Esophagus squamous epithelium (tissue), 5 donors: Measurements from ENCODE around the gene EPHA4. TPM values are rescaled to one million over a fixed set of nuclear protein-coding genes. Genes with fewer than 3 reads are reported as not detected.
"Not testable (repeated sequence)": the region's sequence is repeated elsewhere in the genome, so short reads cannot be mapped to it uniquely, and the experiment has no call there.

Experiments
- DNase-seq: peaks from one replicate; lab custom pipeline; 2025; lab: John Stamatoyannopoulos, UW
- H3K27ac ChIP-seq, 4 donors: fragments of 200-600 bp; sonication (generic); one replicate each; pipeline ENCODE4 v1.5.1; 2016 to 2019; ENCODE audit warnings: mild to moderate bottlenecking in 1 of 4
- H3K27me3 ChIP-seq, 4 donors: fragments of 200-600 bp; sonication (generic); 1 replicate in 3 of 4; 2 replicates in 1 of 4; pipeline versions ENCODE4 v1.5.1 to v1.6.0; 2017 to 2021; ENCODE audit warnings: antibody characterized with exemption in 1 of 4
- H3K36me3 ChIP-seq, 3 donors: fragments of 200-600 bp; sonication (generic); one replicate each; pipeline ENCODE4 v1.5.1; 2016 to 2019
- H3K4me1 ChIP-seq, 3 donors: fragments of 200-600 bp; sonication (generic); one replicate each; pipeline ENCODE4 v1.5.1; 2017 to 2019
- H3K4me3 ChIP-seq, 4 donors: fragments of 200-600 bp; sonication (generic); 1 replicate in 3 of 4; 2 replicates in 1 of 4; pipeline ENCODE4 v1.5.1; 2016 to 2019; ENCODE audit warnings: mild to moderate bottlenecking in 2 of 4, moderate library complexity in 1 of 4
- H3K9me3 ChIP-seq, 3 donors: fragments of 200-600 bp; sonication (generic); one replicate each; pipeline ENCODE4 v1.5.1; 2016 to 2019
- POLR2A ChIP-seq, 4 donors: fragments of 450-650 bp; IDR thresholded peaks; one replicate each; pipeline ENCODE4 v1.6.1; 2017; ENCODE audit warnings: antibody characterized with exemption in 4 of 4, mild to moderate bottlenecking in 4 of 4, moderate library complexity in 3 of 4
- WGBS, 2 donors: methylation state at CpG; one replicate each; pipeline ENCODE4 v1.1.5; 2018; 5-methylcytosine and 5-hydroxymethylcytosine counted together
- intact Hi-C: fragments of 100-400 bp; cut with DNase I; formaldehyde crosslinking; loops from one replicate; pipeline ENCODE4 v1.15.0; 2022
- total RNA-seq, 4 donors: library from RNA; depleted of rRNA; stranded (reverse); fragments of >200 nt; gene quantifications; one replicate each; pipeline ENCODE4 v1.1.0, GENCODE V29; 2016
- TF ChIP-seq, protein P1 (sequence below), 6 experiments: fragments of 450-650 bp in 4 of 6; fragments of 200-600 bp in 2 of 6; sonication (generic) in 2 of 6; IDR thresholded peaks; one replicate each; pipeline ENCODE4 v1.5.1; 2016 to 2019; ENCODE audit warnings: antibody characterized with exemption in 6 of 6, mild to moderate bottlenecking in 4 of 6, moderate library complexity in 4 of 6
- donor health status: DM: yes; HTN: yes; CAD: no.

The EPHA4 gene
- total RNA-seq, 4 donors from 2014 or later, result 5.9 to 30.3 (median 25.2) TPM

DNA sequence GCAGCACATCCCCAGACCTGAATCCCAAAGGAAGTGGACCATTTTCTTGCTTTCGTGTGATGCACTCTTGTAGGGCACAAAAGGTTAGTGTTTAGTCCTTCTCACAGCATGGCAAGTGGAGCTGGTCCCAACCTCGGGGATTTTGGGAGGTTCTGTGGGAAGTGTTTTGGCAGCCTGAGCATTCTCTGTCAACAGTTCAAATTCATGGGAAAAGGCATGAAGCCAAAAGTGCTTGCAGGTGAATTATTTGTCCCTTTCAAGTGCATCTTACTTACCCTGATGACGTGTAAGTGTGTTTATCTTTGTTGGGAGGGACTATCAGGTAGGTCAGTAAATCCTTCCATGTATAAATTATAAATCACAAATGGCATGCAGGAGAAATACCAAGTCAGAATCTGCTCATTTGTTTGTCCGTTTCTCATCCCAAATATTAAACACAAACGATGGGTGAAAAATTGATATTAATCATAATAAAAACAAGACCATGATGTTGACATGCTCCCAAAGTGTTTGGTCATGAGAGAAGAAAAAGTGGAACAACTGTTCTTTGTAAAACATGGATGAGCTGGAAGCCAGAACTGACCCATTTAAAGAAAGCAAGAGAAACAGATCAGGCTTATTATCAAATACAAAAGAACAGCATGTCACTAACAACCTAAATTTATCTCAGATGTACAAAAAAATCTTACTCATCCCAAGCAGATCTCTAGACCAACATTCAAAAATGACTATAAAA is 57.6 kb downstream of the EPHA4 start:
- intact Hi-C loops, result no loop called here

DNA sequence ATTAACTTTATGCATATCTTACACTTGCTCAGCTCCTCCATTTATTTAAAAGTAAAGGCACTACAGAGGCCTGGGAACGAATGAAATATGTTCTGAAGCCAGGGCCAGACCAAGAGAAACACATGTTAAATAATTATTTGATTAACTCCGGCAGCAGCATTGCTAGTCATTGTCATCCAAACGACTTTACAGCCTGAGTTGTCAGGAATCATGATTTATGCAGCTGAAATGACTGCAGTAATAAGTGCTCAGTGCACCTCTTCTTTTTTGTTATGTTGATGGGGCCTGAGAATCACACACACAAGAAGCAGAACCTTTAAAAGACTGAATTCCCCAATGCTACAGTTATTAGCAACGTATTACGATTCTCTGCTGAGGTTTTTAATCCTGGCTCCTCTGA is 58.9 kb downstream of the EPHA4 start:
- Histone ChIP-seq H3K4me1 (peaks cover 0 to 11% (median 0%) of the 10 kb centered on the region in 3 donors), H3K27me3 (no peaks in the 10 kb centered on the region), H3K4me3 (no peak overlapping the region), H3K27ac (no peak overlapping the region), H3K36me3 (no peaks in the 10 kb centered on the region), H3K9me3 (no peaks in the 10 kb centered on the region)
- 69 to 73% methylated on average over 5 of the region's 5 CpGs for WGBS, 2 donors
- no peak for DNase-seq
- intact Hi-C loops, result no loop called here
- no peak for TF ChIP-seq POLR2A (IDR thresholded peaks at IDR 0.05)
- TF ChIP-seq, protein P1, sequence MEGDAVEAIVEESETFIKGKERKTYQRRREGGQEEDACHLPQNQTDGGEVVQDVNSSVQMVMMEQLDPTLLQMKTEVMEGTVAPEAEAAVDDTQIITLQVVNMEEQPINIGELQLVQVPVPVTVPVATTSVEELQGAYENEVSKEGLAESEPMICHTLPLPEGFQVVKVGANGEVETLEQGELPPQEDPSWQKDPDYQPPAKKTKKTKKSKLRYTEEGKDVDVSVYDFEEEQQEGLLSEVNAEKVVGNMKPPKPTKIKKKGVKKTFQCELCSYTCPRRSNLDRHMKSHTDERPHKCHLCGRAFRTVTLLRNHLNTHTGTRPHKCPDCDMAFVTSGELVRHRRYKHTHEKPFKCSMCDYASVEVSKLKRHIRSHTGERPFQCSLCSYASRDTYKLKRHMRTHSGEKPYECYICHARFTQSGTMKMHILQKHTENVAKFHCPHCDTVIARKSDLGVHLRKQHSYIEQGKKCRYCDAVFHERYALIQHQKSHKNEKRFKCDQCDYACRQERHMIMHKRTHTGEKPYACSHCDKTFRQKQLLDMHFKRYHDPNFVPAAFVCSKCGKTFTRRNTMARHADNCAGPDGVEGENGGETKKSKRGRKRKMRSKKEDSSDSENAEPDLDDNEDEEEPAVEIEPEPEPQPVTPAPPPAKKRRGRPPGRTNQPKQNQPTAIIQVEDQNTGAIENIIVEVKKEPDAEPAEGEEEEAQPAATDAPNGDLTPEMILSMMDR (IDR thresholded peaks at IDR 0.05), result no peak

More for the DNA sequence above, 57.6 kb downstream of the EPHA4 start:
- DNase-seq, result no peak
- 33 to 47% methylated on average over 4 to 5 of the region's 5 CpGs for WGBS, 2 donors
- TF ChIP-seq, protein P1 (IDR thresholded peaks at IDR 0.05), result no peak
- TF ChIP-seq POLR2A (IDR thresholded peaks at IDR 0.05), result no peak
- H3K27ac ChIP-seq, result no peak overlapping the region
- H3K4me1 ChIP-seq, result peaks cover 0 to 20% (median 0%) of the 10 kb centered on the region in 3 donors
- no peaks in the 10 kb centered on the region for H3K36me3 ChIP-seq
- H3K27me3 ChIP-seq, result no peaks in the 10 kb centered on the region
- no peak overlapping the region for H3K4me3 ChIP-seq
- no peaks in the 10 kb centered on the region for H3K9me3 ChIP-seq

DNA sequence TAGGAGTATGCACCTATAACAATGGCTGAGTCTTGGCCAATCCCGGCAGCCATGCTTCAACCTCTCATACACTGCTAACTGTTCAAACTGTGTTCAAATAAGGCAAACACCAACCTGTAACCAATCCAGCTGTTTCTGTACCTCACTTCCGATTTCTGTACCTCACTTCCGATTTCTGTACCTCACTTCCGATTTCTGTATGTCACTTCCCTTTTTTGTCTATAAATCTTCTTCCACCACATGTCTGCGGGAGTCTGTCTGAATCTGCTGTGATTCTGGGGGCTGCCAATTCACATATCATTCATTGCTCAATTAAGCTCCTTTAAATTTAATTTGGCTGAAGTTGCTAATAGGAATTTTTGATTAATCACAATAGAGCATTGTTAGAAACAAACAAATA is 60.8 kb downstream of the EPHA4 start:
- H3K4me3 ChIP-seq, intact Hi-C loops, H3K9me3 ChIP-seq, DNase-seq, H3K27ac ChIP-seq, H3K4me1 ChIP-seq, H3K36me3 ChIP-seq, H3K27me3 ChIP-seq: not testable (repeated sequence)
- 75 to 86% methylated on average over 5 of the region's 5 CpGs for WGBS, 2 donors

DNA sequence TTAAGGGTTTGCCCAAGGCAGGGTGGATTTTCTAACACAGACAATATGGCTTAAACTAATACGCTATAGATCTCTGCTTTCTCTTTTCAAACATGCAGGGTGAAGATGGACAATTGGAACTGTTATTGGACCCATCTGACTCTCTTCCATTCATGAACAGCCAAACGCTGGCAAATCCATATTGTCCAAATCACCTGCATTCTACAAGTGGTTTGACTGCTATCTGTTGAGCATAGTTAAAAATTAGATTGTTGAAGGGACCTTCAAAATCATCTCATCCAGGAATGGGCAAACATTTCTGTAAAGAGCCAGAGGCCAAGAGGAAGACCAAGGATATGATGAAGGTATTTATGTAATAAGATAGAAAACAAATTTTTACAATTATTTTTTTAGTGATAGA is 65.6 kb downstream of the EPHA4 start:
- no peak for TF ChIP-seq POLR2A (IDR thresholded peaks at IDR 0.05)
- DNase-seq, result no peak
- no peak overlapping the region for H3K27ac ChIP-seq
- no peaks in the 10 kb centered on the region for H3K9me3 ChIP-seq
- no peaks in the 10 kb centered on the region for H3K27me3 ChIP-seq
- intact Hi-C loops, result no loop called here
- H3K4me3 ChIP-seq, result no peak overlapping the region
- 97% methylated on average over 2 of the region's 2 CpGs for WGBS, 2 donors
- no peaks in the 10 kb centered on the region for H3K4me1 ChIP-seq
- no peaks in the 10 kb centered on the region for H3K36me3 ChIP-seq

DNA sequence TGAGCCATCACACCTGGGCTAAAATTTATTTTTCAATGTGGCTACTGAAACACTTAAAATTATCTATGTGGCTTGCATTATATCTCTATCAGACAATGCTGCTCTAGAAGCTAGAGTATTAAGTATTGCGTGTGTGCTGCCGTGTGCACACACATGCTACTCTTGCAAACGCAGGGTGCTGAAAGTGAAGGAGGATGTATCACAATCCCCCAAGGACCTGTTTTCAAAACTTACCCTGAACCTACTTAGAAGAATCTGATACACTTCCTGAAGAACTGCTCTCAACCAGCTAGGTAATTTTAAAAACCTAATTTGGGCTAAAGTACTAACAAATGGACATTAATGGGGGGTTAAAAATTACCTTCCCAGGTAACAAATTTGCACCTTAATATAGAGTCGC is 66.5 kb downstream of the EPHA4 start:
- intact Hi-C loops, result no loop called here
- H3K4me1 ChIP-seq, result no peaks in the 10 kb centered on the region
- no peak for DNase-seq
- TF ChIP-seq POLR2A (IDR thresholded peaks at IDR 0.05), result no peak
- TF ChIP-seq, protein P1 (IDR thresholded peaks at IDR 0.05), result no peak
- H3K27ac ChIP-seq, result no peak overlapping the region
- no peaks in the 10 kb centered on the region for H3K27me3 ChIP-seq
- H3K4me3 ChIP-seq, result no peak overlapping the region
- 91 to 96% methylated on average over 4 of the region's 4 CpGs for WGBS, 2 donors
- H3K36me3 ChIP-seq, result no peaks in the 10 kb centered on the region
- no peaks in the 10 kb centered on the region for H3K9me3 ChIP-seq

DNA sequence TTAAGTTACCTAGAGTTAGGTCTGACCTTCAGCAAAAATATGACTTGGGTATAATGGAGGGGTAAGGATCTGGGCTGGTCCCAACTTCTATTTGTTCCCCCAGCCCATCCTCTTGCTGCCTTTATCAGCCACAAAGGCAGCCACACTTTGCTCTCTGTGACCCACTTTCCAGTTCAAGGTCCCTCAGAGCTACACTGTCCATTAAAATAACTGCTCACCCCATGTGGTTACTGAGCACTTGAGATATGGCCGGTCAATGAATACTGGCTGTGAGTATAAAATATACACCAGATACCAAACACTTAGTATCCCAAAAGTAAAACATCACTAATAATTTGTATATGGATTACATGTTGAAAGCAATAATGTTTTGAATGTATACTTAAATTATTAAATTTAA is 67.2 kb downstream of the EPHA4 start:
- intact Hi-C loops, result no loop called here
- H3K4me1 ChIP-seq, result no peaks in the 10 kb centered on the region
- no peak overlapping the region for H3K4me3 ChIP-seq
- H3K27me3 ChIP-seq, result no peaks in the 10 kb centered on the region
- H3K27ac ChIP-seq, result no peak overlapping the region
- H3K9me3 ChIP-seq, result no peaks in the 10 kb centered on the region
- TF ChIP-seq POLR2A (IDR thresholded peaks at IDR 0.05), result no peak
- TF ChIP-seq, protein P1 (IDR thresholded peaks at IDR 0.05), result no peak
- H3K36me3 ChIP-seq, result no peaks in the 10 kb centered on the region
- no peak for DNase-seq
- WGBS, 2 donors, result 100% methylated on average over 1 of the region's 1 CpG
